GM21825 (cell line): Measurements from ENCODE around the gene TBCCD1.
"Not testable (repeated sequence)": the region's sequence is repeated elsewhere in the genome, so short reads cannot be mapped to it uniquely, and the experiment has no call there.

Source experiments
- ATAC-seq: cut with Tn5 transposase; IDR thresholded peaks from one replicate; pipeline ENCODE4 v1.9.1; 2021; ENCODE audit warnings: mild to moderate bottlenecking, moderate library complexity; ENCODE audit not compliant: unreplicated experiment

Gene TBCCD1

GRCh38 chr3:186520957-186521842 lies 45.9 kb downstream of the TBCCD1 start:
- ATAC-seq = peak; percentile 64

GRCh38 chr3:186520431-186520830 lies 46.7 kb downstream of the TBCCD1 start:
- ATAC-seq = no peak

GRCh38 chr3:186519021-186519658 lies 48.0 kb downstream of the TBCCD1 start:
- ATAC-seq = peak; percentile 41

- no peak for ATAC-seq
These were observed 49.9 kb downstream of the TBCCD1 start for GRCh38 chr3:186517218-186517617.

GRCh38 chr3:186516646-186517045 lies 50.5 kb downstream of the TBCCD1 start:
- ATAC-seq = no peak

- no peak for ATAC-seq
These were observed 52.0 kb downstream of the TBCCD1 start for GRCh38 chr3:186515125-186515524.

GRCh38 chr3:186514296-186515002 lies 52.7 kb downstream of the TBCCD1 start:
- no peak for ATAC-seq

- ATAC-seq = no peak
These were observed 53.8 kb downstream of the TBCCD1 start for GRCh38 chr3:186513386-186513785.

GRCh38 chr3:186512570-186513302 lies 54.4 kb downstream of the TBCCD1 start:
- no peak for ATAC-seq

GRCh38 chr3:186511702-186512101 lies 55.4 kb downstream of the TBCCD1 start:
- ATAC-seq = no peak

GRCh38 chr3:186511245-186511644 lies 55.9 kb downstream of the TBCCD1 start:
- peak; percentile 61 for ATAC-seq

GRCh38 chr3:186510374-186511079 lies 56.6 kb downstream of the TBCCD1 start:
- ATAC-seq = no peak

- no peak for ATAC-seq
These were observed 57.7 kb downstream of the TBCCD1 start for GRCh38 chr3:186509423-186509822.

- ATAC-seq = no peak
These were observed 60.3 kb downstream of the TBCCD1 start for GRCh38 chr3:186506857-186507256.

- no peak for ATAC-seq
These were observed 60.9 kb downstream of the TBCCD1 start for GRCh38 chr3:186506191-186506739.

- ATAC-seq = no peak
These were observed 64.0 kb downstream of the TBCCD1 start for GRCh38 chr3:186502966-186503712.

- ATAC-seq = no peak
These were observed 64.8 kb downstream of the TBCCD1 start for GRCh38 chr3:186502138-186502948.

- not testable (repeated sequence) for ATAC-seq
These were observed 67.2 kb downstream of the TBCCD1 start for GRCh38 chr3:186499949-186500348.
